ENCODE measurements around the gene MCHR1.

The MCHR1 gene

DNA sequence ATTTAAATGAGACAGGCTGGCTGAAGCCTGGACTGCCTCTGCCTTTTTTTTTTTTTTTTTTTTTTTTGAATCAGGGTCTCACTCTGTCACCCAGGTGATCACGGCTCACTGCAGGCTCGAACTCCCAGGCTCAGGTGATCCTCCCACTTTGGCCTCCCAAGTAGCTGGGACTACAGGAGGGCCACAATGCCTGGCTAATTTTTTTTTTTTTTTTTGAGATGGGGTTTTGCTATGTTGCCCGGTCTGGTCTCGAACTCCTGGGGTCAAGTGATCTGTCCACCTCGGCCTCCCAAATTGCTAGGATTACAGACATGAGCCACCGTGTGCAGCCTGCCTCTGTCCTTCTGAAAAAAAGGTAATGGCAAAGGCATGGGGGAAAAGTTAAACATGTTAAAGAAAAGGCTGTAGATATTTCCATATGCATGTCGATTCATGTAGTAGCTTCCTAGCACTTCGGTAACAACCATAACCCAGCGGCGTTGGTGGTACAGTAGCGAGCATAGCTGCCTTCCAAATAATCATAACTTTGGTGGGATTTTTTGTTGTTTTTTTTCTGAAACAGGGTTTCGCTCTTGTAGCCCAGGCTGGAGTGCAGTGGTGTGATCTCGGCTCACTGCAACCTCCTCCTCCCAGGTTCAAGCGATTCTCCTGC lies 48.8 kb downstream of the MCHR1 start:
- no peak for DNase-seq

- DNase-seq, result no peak
Observed at GRCh38 chr22:40728731-40729189, 49.5 kb downstream of the MCHR1 start.

- DNase-seq, result no peak
Observed at GRCh38 chr22:40729284-40729683, 50.0 kb downstream of the MCHR1 start.
